Mammary epithelial cell (primary cell): ENCODE data around the gene CST1.

Source experiments
- EZH2 ChIP-seq: IDR thresholded peaks from 2 replicates; pipeline ENCODE4 v1.6.1; 2012; ENCODE audit warnings: low read length, inconsistent platforms, borderline replicate concordance
- TF ChIP-seq, protein P1 (sequence below), 2 donors: IDR thresholded peaks in 1 of 2; conservative IDR thresholded peaks in 1 of 2; 2 replicates each; pipeline ENCODE4 v1.5.1; 2011 to 2012; ENCODE audit warnings: inconsistent platforms in 2 of 2, low read length in 2 of 2, mild to moderate bottlenecking in 2 of 2, control low read depth in 1 of 2, low read depth in 1 of 2; ENCODE audit not compliant: insufficient read depth in 1 of 2; ENCODE audit errors: extremely low read depth in 1 of 2

GRCh38 chr20:23759306-23759940 is 8.7 kb upstream of the CST1 start:
- no peak for TF ChIP-seq EZH2
- TF ChIP-seq, protein P1, sequence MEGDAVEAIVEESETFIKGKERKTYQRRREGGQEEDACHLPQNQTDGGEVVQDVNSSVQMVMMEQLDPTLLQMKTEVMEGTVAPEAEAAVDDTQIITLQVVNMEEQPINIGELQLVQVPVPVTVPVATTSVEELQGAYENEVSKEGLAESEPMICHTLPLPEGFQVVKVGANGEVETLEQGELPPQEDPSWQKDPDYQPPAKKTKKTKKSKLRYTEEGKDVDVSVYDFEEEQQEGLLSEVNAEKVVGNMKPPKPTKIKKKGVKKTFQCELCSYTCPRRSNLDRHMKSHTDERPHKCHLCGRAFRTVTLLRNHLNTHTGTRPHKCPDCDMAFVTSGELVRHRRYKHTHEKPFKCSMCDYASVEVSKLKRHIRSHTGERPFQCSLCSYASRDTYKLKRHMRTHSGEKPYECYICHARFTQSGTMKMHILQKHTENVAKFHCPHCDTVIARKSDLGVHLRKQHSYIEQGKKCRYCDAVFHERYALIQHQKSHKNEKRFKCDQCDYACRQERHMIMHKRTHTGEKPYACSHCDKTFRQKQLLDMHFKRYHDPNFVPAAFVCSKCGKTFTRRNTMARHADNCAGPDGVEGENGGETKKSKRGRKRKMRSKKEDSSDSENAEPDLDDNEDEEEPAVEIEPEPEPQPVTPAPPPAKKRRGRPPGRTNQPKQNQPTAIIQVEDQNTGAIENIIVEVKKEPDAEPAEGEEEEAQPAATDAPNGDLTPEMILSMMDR (conservative IDR thresholded peaks at IDR 0.05 in 1 of 2, IDR thresholded peaks at IDR 0.05 in 1 of 2; ENCODE audit: extremely low read depth in 1 of 2, insufficient read depth in 1 of 2, low read depth in 1 of 2, low read length in 2 of 2): no peak
